Stimulated activated CD8-positive, alpha-beta memory T cell treated with anti-CD3 and anti-CD28 coated beads, Interleukin-7, amount 100 ng/mL, for 48 hours (primary cell): ENCODE measurements around the gene GRAP2.
"Not testable (repeated sequence)": the region's sequence is repeated elsewhere in the genome, so short reads cannot be mapped to it uniquely, and the experiment has no call there.

Experiments used
- DNase-seq, 2 donors: peaks; one replicate each; pipeline ENCODE4 v3.0.0-alpha.2; 2020; ENCODE audit warnings: low read depth in 1 of 2; ENCODE audit errors: extremely low read depth in 1 of 2

Gene GRAP2

DNA sequence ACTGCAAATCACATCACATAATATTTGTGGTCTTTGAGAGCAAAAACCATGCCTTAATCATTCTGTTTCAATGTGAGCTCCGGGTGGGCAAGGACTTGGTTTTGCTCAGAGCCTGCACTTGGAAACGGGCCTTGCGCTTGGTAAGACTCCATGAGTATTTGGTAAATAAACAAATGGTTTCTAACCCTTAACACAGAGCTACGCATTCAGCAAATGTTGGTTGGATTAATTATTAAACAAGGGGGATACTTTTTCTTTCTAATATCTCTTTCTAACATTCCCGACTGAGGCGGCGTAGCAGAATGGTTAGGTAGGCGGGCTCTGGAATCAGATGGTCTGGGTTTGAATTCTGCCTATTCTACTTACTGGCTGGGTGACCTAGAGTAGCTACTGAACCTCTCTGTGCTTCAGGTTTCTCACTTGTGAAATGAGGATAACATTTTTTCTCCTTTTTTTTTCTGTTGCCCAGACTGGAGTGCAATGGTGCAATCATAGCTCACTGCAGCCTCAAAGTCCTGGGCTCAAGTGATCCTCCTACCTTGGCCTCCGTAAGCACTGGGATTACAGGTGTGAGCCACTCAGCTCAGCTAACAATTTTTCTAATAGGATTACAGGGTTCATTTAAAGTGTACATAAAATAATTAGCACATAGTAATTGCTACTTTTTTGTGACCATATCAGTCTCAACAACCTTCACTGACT, 90.4 kb downstream of the GRAP2 start:
- DNase-seq = no peak

DNA sequence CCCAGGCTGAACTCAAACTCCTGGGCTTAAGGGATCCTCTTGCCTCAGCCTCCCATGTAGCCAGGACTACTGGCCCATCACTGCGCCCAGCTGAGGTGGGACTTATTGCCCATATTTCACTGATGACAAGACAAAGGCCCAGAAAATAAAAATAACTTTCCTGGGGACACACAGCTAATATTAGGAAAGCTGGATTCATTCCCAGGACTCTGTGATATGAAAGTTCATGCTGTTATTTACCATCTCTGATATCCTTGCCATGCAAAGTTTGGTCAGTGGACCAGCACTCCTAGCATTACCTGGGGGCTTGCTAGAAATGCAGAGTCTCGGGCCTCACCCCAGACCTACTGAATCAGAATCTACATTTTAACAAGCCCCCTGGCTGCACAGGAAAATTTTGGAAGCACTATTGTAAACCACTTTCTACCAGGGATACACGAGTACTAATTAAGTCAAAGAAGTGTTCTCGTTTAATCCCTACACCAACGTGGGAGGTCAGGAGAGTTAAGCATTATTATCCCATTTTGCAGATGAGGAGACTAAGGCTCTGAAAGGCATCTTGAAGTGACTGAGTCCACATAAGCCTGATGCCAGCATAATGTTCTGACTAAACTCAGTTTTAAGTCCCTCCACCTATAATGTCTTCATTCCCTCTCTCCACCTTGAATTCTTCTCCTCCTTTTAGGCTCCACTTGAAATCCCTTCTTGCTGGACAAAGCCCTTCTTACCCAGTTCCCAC, 91.4 kb downstream of the GRAP2 start:
- DNase-seq = no peak

DNA sequence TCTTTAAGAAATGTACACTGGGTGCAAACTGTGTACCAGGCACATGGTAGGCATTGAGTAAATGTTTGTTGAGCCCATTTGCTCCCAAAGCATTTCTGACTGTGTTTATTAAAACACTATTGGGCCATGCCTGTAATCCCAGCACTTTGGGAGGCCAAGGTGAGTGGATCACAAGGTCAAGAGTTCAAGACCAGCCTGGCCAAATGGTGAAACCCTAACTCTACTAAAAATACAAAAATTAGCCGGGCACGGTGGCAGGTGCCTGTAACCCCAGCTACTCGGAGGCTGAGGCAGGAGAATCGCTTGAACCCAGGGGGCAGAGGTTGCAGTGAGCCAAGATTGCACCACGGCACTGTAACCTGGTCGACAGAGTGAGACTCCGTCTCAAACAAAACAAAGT, 92.0 kb downstream of the GRAP2 start:
- DNase-seq = not testable (repeated sequence)

DNA sequence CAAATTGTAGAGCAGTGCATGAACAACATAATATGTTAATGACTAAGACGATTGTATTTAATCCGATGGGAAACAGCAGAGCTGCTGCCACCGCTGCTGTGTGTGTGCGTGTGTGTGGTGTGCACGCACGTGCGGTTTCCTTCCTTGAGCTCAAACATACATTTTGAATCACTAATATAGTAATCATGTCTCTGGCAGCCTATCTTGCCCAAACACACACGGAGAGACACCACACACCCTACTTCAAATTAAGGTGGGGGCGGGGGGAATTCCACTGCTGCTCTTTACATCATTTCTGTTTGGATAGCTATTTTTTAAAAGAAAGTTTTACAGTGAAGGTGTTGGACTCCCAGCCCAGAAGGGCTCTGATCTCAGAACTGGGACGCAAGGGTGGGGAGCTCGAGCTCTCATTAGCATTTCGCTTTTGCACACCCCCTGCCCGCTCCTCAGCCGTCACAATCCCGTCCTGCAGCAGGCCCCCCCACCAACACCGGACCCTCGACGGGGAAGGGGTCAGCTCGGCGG, 93.2 kb downstream of the GRAP2 start:
- DNase-seq = no peak

DNA sequence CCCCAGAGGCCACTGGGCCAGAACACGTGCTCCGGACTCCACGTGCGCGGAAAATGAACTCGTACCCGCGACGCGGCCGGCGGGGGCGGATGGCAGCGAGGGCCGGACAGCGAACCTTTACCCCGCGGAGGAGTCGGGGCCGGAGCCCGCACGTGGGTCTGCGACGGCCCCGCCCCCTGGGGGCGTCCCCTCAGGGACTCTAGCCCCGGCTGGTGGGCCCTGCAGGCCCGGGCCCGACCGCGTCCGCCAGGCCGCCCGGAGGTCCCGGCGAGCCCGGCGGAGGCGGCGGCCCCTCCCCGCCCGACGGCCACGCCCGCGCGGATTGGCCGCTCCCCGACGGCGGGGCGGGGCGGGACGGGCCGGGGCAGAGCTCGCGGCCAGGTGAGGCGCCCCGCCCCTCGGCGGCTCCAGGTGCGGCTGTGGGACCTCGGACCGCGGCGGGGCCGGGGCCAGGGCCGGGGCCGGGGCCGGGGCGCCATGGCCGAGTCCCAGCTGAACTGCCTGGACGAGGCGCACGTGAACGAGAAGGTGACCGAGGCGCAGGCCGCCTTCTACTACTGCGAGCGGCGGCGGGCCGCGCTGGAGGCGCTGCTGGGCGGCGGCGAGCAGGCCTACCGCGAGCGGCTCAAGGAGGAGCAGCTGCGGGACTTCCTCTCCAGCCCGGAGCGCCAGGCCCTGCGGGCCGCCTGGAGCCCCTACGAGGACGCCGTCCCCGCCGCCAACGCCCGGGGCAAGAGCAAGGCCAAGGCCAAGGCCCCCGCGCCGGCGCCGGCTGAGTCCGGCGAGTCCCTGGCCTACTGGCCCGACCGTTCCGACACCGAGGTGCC, 93.9 kb downstream of the GRAP2 start, which contains the start of gene FAM83F:
TSS of gene FAM83F (plus strand) at position 389 of the 827 bp plus-strand sequence. CDS start at position 478, 89 bp downstream.
- no peak for DNase-seq

DNA sequence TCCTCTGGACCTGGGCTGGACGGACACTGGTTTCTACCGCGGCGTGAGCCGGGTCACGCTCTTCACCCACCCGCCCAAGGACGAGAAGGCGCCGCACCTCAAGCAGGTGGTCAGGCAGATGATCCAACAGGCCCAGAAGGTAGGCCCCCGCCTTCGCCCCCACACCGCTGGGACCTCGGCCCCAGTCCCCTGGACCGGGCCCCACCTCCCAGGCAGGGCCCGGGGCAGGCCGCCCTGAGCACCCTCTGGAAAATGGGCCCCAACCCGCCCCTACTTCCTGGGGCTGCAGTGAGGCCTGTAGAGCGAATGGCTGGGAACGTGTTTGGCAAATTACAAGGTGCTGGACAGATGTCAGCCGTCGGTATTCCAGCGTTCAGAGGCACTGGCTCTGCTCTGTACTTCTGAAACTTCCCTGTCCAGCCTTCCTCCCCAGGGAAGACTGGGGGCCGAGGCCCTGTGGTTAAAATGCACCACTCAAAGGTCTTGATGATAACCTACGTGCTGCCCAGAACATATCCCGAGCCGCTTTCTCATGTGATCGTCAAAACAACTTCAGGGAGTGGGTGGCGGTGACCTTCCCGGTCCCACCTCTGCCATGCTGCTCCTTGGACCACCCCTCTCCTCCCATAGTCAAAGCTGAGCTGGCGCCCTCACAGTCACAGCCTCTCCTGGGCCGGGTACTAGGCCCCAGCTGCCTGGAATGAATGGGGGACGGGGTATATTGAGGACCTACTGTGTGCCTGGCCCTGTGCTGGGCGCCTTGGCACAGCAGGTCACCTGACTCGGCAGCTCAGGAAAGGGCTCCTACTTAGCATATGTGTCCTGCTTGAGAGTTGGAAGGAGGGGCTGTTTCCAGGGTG, 94.7 kb downstream of the GRAP2 start:
- DNase-seq = no peak

DNA sequence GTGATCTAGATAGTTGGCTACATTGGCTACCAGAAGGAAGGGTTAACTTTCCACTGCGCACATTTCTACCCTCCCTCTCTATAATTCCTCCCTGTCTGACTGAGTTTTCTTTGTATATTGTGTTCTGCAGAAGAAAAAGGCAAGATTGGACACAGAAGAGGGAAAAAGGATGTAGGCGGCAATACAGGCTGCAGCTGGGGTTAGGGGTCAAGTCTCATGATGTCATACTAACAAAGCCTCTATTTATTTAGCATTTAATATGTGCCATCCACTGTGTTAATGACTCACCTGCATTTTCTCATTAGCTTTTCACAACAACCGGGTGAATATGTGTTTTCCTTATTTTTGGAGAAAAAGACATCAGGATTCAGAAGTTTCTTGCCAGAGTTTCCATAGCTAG, 95.8 kb downstream of the GRAP2 start:
- no peak for DNase-seq

DNA sequence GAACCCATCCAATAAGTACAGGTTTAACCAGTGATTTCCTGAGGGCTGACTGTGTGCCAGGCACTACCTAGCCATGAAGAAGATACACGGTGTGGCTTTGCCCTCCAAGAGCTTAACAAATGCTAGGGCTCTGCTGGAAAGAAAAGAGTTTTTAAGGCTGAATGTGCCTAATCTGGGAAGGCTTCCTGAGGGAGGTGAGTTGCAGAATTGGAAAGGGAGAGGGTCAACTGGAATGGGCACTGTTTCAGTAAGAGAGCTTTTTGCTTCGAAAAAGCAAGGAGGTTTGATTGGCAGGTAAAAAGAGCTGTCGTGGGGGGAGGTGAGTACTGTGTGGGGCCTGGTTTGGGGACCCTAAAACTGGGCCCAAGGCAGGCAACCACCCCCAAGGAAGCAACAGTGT, 96.5 kb downstream of the GRAP2 start:
- no peak for DNase-seq

DNA sequence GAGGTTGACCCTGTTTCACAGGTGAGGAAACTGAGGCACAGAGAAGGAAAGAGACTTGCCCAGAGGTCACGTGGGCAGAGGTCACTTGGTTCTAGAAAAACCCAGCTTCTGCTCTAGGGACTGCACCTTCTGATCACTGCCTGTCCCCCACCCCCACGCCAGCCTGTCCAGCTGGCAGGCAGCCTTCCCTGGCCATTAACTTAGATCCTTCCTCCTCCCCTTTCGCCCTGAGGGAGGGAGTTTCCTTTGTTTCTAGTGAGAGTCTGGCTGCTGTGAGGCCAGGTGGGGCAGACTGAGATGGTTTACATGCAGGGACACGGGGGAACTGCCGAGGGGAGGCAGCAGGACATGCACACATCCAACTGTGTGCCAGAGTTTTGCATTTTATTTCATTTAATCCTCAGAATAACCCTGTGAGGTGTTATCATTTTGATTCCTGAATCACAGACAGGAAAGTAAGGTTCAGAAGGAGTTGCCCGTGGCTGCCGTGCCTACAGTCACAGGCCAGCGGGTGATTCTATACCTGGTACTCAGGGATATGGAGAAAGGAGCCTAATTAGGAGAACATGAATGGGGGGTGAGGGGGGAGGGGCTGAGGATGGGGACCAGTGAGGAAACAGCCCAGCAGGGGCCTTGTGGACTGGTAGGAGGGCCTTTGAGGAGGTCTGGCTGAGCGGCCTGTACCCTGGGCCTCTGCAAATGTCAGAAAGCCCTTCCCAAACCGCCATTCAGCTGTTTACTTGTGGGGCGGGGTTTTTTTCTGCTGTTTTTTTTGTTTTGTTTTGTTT, 97.2 kb downstream of the GRAP2 start:
- no peak for DNase-seq

DNA sequence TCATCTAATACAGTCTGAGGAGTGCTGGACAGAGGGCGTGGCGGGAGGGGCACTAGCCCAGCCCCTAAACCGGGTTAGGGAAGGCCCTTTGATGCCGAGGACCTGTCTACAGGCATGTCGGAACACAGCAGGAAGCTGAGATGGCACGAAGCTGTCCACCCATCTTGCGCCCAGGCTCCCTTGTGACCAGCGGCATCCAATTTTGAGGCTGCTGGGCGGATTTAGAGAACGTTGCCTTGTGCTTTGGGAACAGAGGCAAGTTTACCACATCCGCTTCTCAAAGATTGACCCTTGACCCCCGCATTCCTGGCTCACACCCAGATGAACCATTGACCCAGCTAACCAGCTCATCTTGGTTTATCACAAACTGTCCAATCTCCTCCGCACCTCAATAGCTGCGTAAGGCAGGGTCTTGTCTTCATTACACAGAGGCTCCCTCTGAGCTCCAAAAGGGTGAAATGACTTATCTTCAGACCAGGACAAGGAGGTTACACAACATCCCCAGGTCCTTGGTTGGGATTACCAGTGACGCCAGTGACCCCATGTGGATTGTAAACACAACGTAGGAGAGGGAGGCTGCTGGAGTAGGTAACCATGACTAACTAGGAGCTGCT, 98.4 kb downstream of the GRAP2 start:
- no peak for DNase-seq

DNA sequence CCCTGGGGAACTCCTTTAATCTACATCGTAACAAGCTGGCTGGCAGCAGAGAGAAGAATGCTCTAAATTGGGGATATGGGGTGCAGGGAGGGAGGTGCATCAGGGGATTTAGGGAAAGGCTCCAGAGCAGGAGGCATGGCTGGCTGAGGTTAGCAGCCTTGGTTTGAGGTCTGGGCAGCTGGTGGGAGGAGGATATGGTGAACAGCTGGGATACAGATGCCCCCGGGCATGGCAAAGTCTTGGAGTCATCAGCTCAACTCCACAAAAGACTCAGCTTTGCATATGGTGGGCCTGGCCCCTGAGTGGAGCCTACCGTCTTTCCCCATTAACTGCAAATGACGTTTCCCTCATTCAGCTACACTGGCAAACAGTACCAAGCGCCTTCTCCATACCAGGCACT, 99.3 kb downstream of the GRAP2 start:
- DNase-seq = no peak

DNA sequence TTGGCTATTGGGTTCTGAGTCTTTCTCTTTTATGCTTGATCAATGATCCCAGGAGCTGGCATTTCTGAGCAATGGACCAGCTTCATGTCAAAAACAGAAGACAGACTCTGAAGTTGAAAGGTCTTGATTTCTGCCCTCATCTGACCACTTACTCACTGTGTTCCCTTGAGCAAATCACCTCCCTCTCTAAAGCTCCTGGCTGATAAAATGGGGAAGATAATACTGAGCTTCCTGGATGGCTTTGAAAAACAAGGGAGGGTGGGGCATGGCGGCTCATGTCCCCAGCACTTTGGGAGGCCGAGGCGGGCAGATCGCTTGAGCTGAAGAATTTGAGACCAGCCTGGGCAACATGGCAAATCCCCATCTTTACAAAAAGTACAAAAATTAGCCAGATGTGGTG, 100.2 kb downstream of the GRAP2 start:
- DNase-seq = no peak

DNA sequence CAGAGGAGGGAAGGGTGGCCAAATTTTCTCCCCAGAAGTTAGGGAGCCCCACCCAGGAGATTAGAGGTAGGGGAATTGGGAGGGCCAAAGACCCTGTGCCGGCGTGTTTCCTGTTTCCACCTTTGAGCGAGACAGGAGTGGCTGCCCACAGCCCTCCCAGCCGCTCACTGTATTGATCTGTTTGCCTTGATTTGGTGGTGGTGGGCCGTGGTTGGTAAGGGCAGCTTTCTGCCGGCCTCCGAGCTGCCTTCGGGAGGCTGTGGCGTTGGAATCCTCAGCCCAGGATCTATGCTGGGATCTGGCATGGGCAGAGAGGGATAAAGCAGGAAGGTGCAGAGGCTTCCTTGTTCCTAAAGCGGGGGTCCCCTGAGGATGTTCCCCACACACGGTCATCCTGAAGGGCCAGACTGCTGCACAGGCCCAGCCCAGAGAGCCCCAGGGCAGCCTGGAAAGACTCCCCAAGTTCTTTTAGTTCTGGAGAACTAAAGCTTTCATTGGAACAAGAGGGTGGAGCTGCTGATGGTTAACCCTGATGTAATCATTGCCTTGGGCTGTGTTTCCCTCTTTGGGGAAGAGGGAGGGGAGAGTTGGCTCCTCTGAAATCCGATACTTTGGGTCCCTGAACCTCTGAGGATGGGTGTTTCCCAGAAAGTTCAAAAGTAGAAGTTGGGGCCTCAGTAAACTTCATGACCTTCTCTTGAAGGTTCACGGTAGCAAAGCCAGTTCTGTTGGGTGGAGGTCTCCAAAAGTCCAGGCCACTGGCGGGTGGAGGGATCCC, 101.1 kb downstream of the GRAP2 start:
- DNase-seq = no peak

DNA sequence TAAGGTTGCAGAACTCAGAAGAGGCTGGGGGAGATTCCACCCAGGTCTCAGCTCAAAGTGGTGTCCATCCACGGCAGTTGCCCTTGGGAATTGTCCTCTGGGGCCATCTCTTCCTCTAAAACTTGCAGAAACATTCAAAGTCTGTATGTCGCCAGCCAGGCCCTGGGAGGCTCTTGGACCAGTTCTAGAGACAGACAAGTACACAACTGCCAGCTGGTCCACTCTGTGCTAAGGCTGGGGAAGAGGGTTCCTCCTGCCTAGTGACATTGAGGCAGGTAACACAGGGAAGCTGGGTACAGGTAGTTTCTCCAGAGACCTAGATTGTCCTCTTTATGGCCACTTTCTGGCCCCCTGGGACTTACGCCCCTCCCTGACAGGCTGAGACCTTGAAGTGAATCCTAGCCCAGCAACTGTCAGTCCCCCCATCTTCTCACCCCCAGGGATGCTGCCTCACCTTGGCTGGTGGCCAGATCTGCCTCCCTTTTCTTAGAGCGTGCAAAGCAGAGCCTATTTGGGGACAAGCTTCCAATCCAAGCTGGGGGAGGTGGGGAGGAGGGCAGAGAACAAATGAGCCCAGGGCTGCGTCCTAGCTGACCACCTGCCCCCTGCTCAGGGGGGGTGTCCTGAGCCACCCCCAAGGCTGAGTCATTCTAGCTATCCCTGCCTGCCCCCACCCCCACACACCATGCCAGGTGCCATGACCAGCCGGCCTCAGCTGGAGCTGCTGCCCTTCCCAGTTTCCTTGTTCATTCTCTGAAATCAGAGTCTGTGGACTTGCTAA, 102.2 kb downstream of the GRAP2 start:
- no peak for DNase-seq

DNA sequence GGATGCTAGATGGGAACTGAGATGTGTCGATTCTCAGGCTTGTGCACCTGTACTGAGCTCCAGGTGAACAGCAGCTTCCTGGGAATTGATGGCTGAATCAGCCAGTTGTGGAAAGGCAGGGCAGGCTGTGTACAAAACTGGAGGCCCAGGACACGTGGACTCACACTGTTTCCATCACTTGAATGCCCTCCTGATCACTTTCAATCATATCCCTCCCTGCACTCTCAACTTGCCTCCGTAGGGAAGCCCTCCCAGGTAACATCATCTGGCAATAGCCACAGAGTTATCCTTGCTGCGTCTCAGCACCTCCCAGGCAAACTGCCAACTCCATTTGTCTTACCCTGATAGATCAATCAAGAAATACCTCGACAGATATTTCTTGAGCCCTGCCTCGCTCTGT, 104.0 kb downstream of the GRAP2 start:
- DNase-seq = no peak

DNA sequence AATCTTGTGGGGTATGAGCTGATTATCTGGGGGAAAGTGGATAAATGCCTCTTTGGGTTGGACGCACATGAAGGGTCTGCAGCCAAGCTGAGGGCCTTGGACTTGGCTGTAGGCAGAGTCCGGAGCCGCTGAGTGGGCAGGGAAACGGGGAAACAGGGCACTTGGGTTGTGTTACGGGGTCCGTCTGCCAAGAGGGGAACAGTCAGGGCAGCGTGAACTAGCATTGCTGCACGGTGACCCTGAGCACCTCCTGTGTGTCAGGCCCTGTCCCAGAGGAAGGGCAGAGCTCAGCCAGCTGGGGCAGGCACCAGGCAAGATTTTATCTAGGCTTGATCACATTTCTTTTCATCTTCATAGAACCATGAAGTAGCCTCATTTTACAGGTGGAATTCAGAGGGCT, 105.8 kb downstream of the GRAP2 start:
- no peak for DNase-seq

DNA sequence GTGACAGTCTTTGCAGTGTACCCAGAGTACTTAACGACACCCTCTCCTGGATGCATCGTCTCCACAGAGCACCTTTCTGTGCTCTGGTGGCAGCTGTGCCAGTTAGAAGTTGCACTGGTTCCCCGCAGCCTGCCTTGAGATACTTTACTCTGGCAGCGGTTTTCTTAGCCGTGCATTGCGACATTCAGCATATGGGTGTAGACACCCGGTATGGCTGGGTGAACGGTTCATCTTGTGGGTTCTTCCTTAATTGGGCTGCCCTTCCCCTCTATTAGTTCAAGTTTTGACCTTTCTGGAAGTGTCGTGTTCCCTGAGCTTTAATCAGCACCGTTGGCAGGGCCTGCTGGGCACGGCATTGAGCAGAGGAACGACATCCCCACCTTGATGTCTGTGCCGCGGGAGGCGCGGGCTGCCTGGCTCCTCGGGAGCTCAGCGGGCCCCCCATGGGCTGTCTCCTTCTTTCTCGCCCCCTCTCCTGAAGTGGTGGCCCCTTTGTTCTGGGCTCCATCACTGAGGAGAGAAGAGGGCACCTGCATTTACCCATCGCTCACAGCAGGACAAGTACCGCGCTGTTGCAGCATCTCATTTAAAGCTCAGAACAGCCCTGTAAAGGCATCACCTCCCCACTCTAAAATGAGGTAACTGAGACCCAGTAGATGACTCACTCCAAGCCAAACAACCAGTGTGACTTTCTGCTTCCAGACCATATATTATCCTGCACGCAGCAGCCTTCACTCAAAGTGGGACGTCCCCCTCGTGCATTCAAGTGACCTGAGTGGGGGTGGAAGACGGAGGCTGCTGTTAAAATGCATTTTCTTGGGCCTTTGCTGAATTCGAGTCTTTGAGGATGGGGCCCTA, 107.2 kb downstream of the GRAP2 start:
- DNase-seq = no peak
